Liver (tissue), 9 donors: Measurements from ENCODE around the gene ARF1. TPM values are rescaled to one million over a fixed set of nuclear protein-coding genes. Genes with fewer than 3 reads are reported as not detected.

ENCODE experiments used
- DNase-seq: peaks from one replicate; pipeline ENCODE4 v3.0.0-alpha.2; 2017; ENCODE audit warnings: low spot score
- H3K27ac ChIP-seq, 2 donors: one replicate each; pipeline ENCODE4 v1.7.0; 2013; ENCODE audit warnings: inconsistent platforms in 2 of 2, low read length in 2 of 2, control low read depth in 1 of 2, low read depth in 1 of 2, mild to moderate bottlenecking in 1 of 2
- H3K27me3 ChIP-seq, 4 donors: one replicate each; pipeline versions ENCODE4 v1.6.1 to v1.7.0; 2013; ENCODE audit warnings: low read length in 3 of 4, inconsistent platforms in 1 of 4, mild to moderate bottlenecking in 1 of 4, moderate library complexity in 1 of 4; ENCODE audit not compliant: control insufficient read depth in 4 of 4, insufficient read depth in 4 of 4
- H3K36me3 ChIP-seq, 4 donors: one replicate each; pipeline versions ENCODE4 v1.6.1 to v1.7.0; 2013; ENCODE audit warnings: low read length in 3 of 4, mild to moderate bottlenecking in 3 of 4, low read depth in 1 of 4, moderate library complexity in 1 of 4; ENCODE audit not compliant: control insufficient read depth in 4 of 4, insufficient read depth in 3 of 4
- H3K4me1 ChIP-seq, 4 donors: one replicate each; pipeline versions ENCODE4 v1.6.1 to v1.7.0; 2013; ENCODE audit warnings: low read length in 3 of 4, mild to moderate bottlenecking in 3 of 4, moderate library complexity in 1 of 4; ENCODE audit not compliant: control insufficient read depth in 4 of 4, insufficient read depth in 4 of 4
- H3K4me3 ChIP-seq, 3 donors: one replicate each; pipeline versions ENCODE4 v1.6.1 to v1.7.0; 2013; ENCODE audit warnings: low read length in 3 of 3, control low read depth in 1 of 3, low read depth in 1 of 3, mild to moderate bottlenecking in 1 of 3
- H3K9ac ChIP-seq, 2 donors: one replicate each; pipeline ENCODE4 v1.7.0; 2013; ENCODE audit warnings: low read length in 2 of 2, mild to moderate bottlenecking in 2 of 2, moderate library complexity in 2 of 2, control low read depth in 1 of 2, low read depth in 1 of 2
- H3K9me3 ChIP-seq, 4 donors: one replicate each; pipeline versions ENCODE4 v1.6.1 to v1.7.0; 2013; ENCODE audit warnings: low read length in 3 of 4; ENCODE audit not compliant: control insufficient read depth in 4 of 4
- ATF3 ChIP-seq: IDR thresholded peaks from 2 replicates; pipeline ENCODE4 v1.6.1; 2016; ENCODE audit warnings: antibody characterized with exemption
- CTCF ChIP-seq: fragments of 150-350 bp; IDR thresholded peaks from 2 replicates; pipeline ENCODE4 v1.5.1; 2017; ENCODE audit warnings: improper control_type of control experiment, low read depth, low read length; ENCODE audit not compliant: missing input control
- EGR1 ChIP-seq, 2 donors: IDR thresholded peaks; 2 replicates each; pipeline ENCODE4 v1.6.1; 2016 to 2018; ENCODE audit warnings: antibody characterized with exemption in 2 of 2, low read depth in 2 of 2
- FOXA1 ChIP-seq: IDR thresholded peaks from 2 replicates; pipeline ENCODE4 v1.6.1; 2016; ENCODE audit warnings: antibody characterized with exemption
- FOXA2 ChIP-seq: IDR thresholded peaks from 2 replicates; pipeline ENCODE4 v1.6.1; 2016; ENCODE audit warnings: antibody characterized with exemption
- GABPA ChIP-seq, 2 donors: IDR thresholded peaks in 1 of 2; conservative IDR thresholded peaks in 1 of 2; 2 replicates each; pipeline ENCODE4 v1.6.1; 2016; ENCODE audit warnings: antibody characterized with exemption in 2 of 2, mild to moderate bottlenecking in 1 of 2, moderate library complexity in 1 of 2
- HNF4A ChIP-seq, 2 donors: conservative IDR thresholded peaks; 2 replicates each; pipeline ENCODE4 v1.6.1; 2016; ENCODE audit warnings: antibody characterized with exemption in 2 of 2, mild to moderate bottlenecking in 2 of 2
- HNF4G ChIP-seq: IDR thresholded peaks from 2 replicates; pipeline ENCODE4 v1.6.1; 2016; ENCODE audit warnings: antibody characterized with exemption
- JUND ChIP-seq, 2 donors: IDR thresholded peaks; 2 replicates each; pipeline ENCODE4 v1.6.1; 2016; ENCODE audit warnings: antibody characterized with exemption in 2 of 2
- MAX ChIP-seq: IDR thresholded peaks from 2 replicates; pipeline ENCODE4 v1.6.1; 2016; ENCODE audit warnings: antibody characterized with exemption
- NR2F2 ChIP-seq: IDR thresholded peaks from 2 replicates; pipeline ENCODE4 v1.6.1; 2016; ENCODE audit warnings: antibody characterized with exemption
- RAD21 ChIP-seq, 2 donors: IDR thresholded peaks; 2 replicates each; pipeline ENCODE4 v1.6.1; 2016; ENCODE audit warnings: antibody characterized with exemption in 2 of 2, mild to moderate bottlenecking in 2 of 2
- REST ChIP-seq: IDR thresholded peaks from 2 replicates; pipeline ENCODE4 v1.6.1; 2016; ENCODE audit warnings: antibody characterized with exemption, mild to moderate bottlenecking
- RXRA ChIP-seq, 2 donors: IDR thresholded peaks; 2 replicates each; pipeline ENCODE4 v1.6.1; 2017 to 2018; ENCODE audit warnings: antibody characterized with exemption in 2 of 2, mild to moderate bottlenecking in 1 of 2
- SP1 ChIP-seq: IDR thresholded peaks from 2 replicates; pipeline ENCODE4 v1.6.1; 2018; ENCODE audit warnings: antibody characterized with exemption, mild to moderate bottlenecking
- TAF1 ChIP-seq: conservative IDR thresholded peaks from 2 replicates; pipeline ENCODE4 v1.6.1; 2016; ENCODE audit warnings: antibody characterized with exemption, mild to moderate bottlenecking
- YY1 ChIP-seq: IDR thresholded peaks from 2 replicates; pipeline ENCODE4 v1.6.1; 2016; ENCODE audit warnings: antibody characterized with exemption, mild to moderate bottlenecking
- ZBTB33 ChIP-seq: IDR thresholded peaks from 2 replicates; pipeline ENCODE4 v1.6.1; 2016; ENCODE audit warnings: antibody characterized with exemption
- WGBS: extraction: QIAGEN DNeasy Blood & Tissue Kit; methylation state at CpG from one replicate; pipeline ENCODE4 v1.1.7; 2013; 5-methylcytosine and 5-hydroxymethylcytosine counted together
- polyA plus RNA-seq, 2 donors: library from polyadenylated mRNA; stranded (reverse) in 1 of 2; unstranded in 1 of 2; fragments of 200-250 nt in 1 of 2; fragments of >200 nt in 1 of 2; fragmentation: Nextera tagmentation in 1 of 2; extraction: Ambion mirVana in 1 of 2; gene quantifications; one replicate each; pipeline versions ENCODE4 v1.2.1 to v1.2.3, GENCODE V29; 2013 to 2015
- total RNA-seq, 2 donors: library from RNA; depleted of rRNA; stranded (reverse); fragments of >200 nt; gene quantifications; one replicate each; pipeline ENCODE4 v1.2.3, GENCODE V29; 2014
- donor health status: healthy.
- donor health status: healthy.
- donor health status: healthy.
- donor health status: healthy.
- donor health status: healthy.

Gene ARF1
- total and polyA plus RNA-seq, 4 donors: 151 to 282 (median 213) TPM

- no peak overlapping the region for H3K4me3 ChIP-seq
- no peak overlapping the region for H3K27ac ChIP-seq
- no peak overlapping the region for H3K9ac ChIP-seq
- peaks cover 0 to 2% (median 0%) of the 10 kb centered on the region in 4 donors for H3K9me3 ChIP-seq
- TF ChIP-seq HNF4G: no peak
- TF ChIP-seq MAX: no peak
- no peak for TF ChIP-seq YY1
- TF ChIP-seq NR2F2: no peak
- no peak for TF ChIP-seq RXRA (IDR thresholded peaks at IDR 0.05)
- TF ChIP-seq ATF3: no peak
- TF ChIP-seq HNF4A (conservative IDR thresholded peaks at IDR 0.05): no peak
- no peak for TF ChIP-seq GABPA (IDR thresholded peaks at IDR 0.05 in 1 of 2, conservative IDR thresholded peaks at IDR 0.05 in 1 of 2)
- no peak for TF ChIP-seq RAD21 (IDR thresholded peaks at IDR 0.05)
- no peak for TF ChIP-seq SP1
- no peak for TF ChIP-seq FOXA2
- TF ChIP-seq JUND (IDR thresholded peaks at IDR 0.05): no peak
- TF ChIP-seq TAF1: no peak
- no peak for TF ChIP-seq EGR1 (IDR thresholded peaks at IDR 0.05; ENCODE audit: low read depth in 2 of 2)
- no peak for TF ChIP-seq FOXA1
- 76% methylated on average over 15 of the region's 15 CpGs for WGBS
- no peaks in the 10 kb centered on the region for H3K36me3 ChIP-seq
- H3K4me1 ChIP-seq: peaks cover 0 to 3% (median 0%) of the 10 kb centered on the region in 4 donors
- H3K27me3 ChIP-seq: peaks cover 3 to 17% (median 4%) of the 10 kb centered on the region in 4 donors
- DNase-seq: no peak
Measured at GRCh38 chr1:228064741-228065542, 17.6 kb upstream of the ARF1 start.

- no peaks in the 10 kb centered on the region for H3K4me1 ChIP-seq
- no peaks in the 10 kb centered on the region for H3K36me3 ChIP-seq
- no peak overlapping the region for H3K9ac ChIP-seq
- DNase-seq: no peak
- no peak for TF ChIP-seq MAX
- TF ChIP-seq FOXA2: no peak
- TF ChIP-seq SP1: no peak
- no peak for TF ChIP-seq REST
- TF ChIP-seq GABPA (IDR thresholded peaks at IDR 0.05 in 1 of 2, conservative IDR thresholded peaks at IDR 0.05 in 1 of 2): no peak
- no peak for TF ChIP-seq FOXA1
- TF ChIP-seq JUND (IDR thresholded peaks at IDR 0.05): no peak
- TF ChIP-seq NR2F2: no peak
- no peak for TF ChIP-seq TAF1
- TF ChIP-seq EGR1 (IDR thresholded peaks at IDR 0.05; ENCODE audit: low read depth in 2 of 2): no peak
- TF ChIP-seq HNF4A (conservative IDR thresholded peaks at IDR 0.05): no peak
- no peak for TF ChIP-seq ZBTB33
- TF ChIP-seq ATF3: no peak
- TF ChIP-seq RXRA (IDR thresholded peaks at IDR 0.05): no peak
- TF ChIP-seq HNF4G: no peak
- no peak for TF ChIP-seq YY1
- no peak for TF ChIP-seq CTCF
- no peak for TF ChIP-seq RAD21 (IDR thresholded peaks at IDR 0.05)
- H3K27me3 ChIP-seq: peaks cover 2 to 17% (median 3%) of the 10 kb centered on the region in 4 donors
- WGBS: 73% methylated on average over 15 of the region's 15 CpGs
- H3K9me3 ChIP-seq: no peaks in the 10 kb centered on the region
- H3K27ac ChIP-seq: no peak overlapping the region
- H3K4me3 ChIP-seq: no peak overlapping the region
Measured at GRCh38 chr1:228065543-228066347, 16.8 kb upstream of the ARF1 start.
